ENCODE data around the gene CRTC2.

The CRTC2 gene

DNA sequence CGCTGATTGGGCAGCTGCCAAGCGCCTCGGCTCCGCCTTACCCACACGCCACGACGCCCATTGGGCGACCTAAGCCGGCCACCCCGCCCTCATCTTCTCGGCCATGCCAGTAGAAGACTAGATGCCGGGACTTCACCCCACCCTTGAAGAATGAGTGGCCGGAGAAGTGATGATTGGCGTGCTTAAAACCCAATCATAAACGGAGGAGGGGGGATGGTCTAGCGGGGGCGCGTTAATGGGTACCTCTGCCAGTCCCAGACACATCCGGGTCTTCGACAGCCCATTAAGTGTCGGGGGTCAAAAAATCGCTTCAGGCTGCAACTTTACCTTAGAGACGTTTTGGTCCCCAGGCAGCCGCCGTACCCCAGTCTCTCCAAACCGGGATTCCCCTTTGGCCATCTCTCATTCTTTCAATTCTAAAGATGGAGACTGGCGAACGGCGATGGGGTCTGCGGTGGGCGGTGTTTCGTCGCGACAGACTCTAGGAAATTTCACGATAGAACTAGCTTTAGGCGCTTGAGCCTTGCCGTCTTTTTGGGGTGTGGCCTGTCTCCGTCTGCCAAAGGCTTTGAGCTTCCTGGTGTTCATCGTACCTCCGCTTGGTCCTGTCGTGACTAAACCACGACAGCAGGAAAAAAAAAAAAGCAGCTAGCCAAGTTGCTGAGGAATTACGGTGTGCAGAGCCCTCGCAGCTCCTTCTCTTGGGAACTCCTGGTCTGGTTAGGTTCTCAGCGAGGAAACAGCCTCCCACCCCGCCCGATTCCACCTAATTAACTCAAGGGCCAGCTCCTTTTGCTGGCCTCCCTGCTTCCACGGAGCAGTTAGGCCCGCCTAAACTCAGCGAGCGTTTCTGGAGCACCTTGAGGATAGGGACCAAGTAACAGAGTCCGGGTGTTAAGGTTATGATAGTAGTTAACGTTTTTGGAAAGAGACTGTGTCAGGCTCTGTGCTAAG, 35.2 kb downstream of the CRTC2 start, which contains the start of gene GATAD2B:
Gene GATAD2B (minus strand): TSS at position 1 of the 954 bp plus-strand sequence. CDS start 94,625 bp downstream, outside the sequence.
- no peaks in the 10 kb centered on the region for H3K27me3 ChIP-seq (replicated peaks)
- peak within 1 kb of the TSS; percentile 87 for H3K4me3 ChIP-seq (ENCODE audit: low read depth, low read length)
- TF ChIP-seq, protein P1, sequence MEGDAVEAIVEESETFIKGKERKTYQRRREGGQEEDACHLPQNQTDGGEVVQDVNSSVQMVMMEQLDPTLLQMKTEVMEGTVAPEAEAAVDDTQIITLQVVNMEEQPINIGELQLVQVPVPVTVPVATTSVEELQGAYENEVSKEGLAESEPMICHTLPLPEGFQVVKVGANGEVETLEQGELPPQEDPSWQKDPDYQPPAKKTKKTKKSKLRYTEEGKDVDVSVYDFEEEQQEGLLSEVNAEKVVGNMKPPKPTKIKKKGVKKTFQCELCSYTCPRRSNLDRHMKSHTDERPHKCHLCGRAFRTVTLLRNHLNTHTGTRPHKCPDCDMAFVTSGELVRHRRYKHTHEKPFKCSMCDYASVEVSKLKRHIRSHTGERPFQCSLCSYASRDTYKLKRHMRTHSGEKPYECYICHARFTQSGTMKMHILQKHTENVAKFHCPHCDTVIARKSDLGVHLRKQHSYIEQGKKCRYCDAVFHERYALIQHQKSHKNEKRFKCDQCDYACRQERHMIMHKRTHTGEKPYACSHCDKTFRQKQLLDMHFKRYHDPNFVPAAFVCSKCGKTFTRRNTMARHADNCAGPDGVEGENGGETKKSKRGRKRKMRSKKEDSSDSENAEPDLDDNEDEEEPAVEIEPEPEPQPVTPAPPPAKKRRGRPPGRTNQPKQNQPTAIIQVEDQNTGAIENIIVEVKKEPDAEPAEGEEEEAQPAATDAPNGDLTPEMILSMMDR (IDR thresholded peaks at IDR 0.05; ENCODE audit: low read depth, low read length, missing control alignments) = no peak
- H3K36me3 ChIP-seq (replicated peaks) = no peaks in the 10 kb centered on the region
- in situ Hi-C loops (cut with HindIII; ENCODE audit: low pct_ligation_motif_present, low sequenced_read_pairs) = no loop called here
- peak; percentile 100 for DNase-seq
- H3K27ac ChIP-seq = peak within 1 kb of the TSS; percentile 52

DNA sequence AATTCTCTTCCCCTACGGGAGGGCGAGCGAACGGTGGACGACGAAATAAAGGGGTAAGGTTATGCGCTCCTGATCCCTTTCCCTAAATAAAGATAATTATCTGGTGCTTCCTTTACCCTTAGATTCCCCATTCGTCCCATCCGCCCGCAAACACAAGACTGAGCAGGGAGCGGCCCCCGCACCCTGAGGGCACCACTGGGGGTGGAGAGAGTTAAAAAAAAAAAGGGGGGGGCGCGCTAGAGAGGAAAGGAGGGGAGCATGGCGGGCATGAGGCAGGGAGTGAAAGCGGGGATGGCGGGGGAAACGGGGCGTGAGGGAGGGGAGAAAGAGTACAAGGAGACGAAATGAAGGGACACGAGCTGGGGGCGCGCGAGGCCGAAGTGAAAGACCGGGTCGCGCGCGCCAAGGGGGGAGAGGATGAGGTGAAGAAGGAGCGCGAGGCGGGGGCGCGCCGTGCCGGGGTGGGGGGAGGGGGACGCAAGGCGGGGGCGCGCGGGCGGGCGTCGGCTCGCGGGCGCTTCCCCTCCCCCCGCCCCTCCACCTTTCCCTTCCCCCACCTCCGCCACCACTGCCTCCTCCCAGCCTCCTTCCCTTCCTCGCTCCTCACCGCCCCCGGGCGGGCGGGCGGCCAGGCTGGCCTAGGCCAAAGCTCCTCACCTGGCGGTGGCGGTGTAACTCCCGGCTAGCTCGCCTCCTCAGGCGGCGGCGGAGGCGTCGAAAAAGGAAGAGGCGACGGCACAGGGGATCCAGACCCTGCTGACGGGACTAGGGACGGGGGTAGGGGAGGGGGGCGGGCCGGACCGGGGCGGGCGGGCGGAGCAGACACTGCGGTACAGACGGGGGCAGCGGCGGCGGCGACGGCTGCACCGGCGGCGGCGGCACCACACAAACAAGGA, 36.1 kb downstream of the CRTC2 start:
- peak overlapping the region; percentile 87 for H3K4me3 ChIP-seq (ENCODE audit: low read depth, low read length)
- H3K36me3 ChIP-seq (replicated peaks) = no peaks in the 10 kb centered on the region
- TF ChIP-seq, protein P1 (IDR thresholded peaks at IDR 0.05; ENCODE audit: low read depth, low read length, missing control alignments) = peak; percentile 41
- in situ Hi-C loops (cut with HindIII; ENCODE audit: low pct_ligation_motif_present, low sequenced_read_pairs) = no loop called here
- peak overlapping the region; percentile 44 for H3K27ac ChIP-seq
- H3K27me3 ChIP-seq (replicated peaks) = no peaks in the 10 kb centered on the region
- DNase-seq = no peak

DNA sequence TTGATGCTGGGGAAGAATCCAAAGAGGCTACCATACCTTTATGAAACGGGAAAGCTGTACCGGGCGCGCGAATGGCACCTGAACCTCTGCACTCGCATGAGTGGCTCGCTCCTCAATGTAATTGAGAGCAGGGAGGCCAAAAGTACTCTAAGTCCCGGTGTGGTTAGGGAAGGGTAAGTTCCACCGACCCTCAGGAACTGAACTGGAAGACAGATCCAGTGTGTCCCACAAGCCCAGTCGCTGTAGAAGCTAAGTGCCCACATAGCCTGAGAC, 36.7 kb downstream of the CRTC2 start:
- Histone ChIP-seq H3K27me3 (replicated peaks) (no peaks in the 10 kb centered on the region), H3K27ac (no peak overlapping the region), H3K4me3 (ENCODE audit: low read depth, low read length) (peak overlapping the region; percentile 87), H3K36me3 (replicated peaks) (no peaks in the 10 kb centered on the region)
- TF ChIP-seq, protein P1 (IDR thresholded peaks at IDR 0.05; ENCODE audit: low read depth, low read length, missing control alignments) = no peak
- in situ Hi-C loops (cut with HindIII; ENCODE audit: low pct_ligation_motif_present, low sequenced_read_pairs) = no loop called here
- DNase-seq = no peak

DNA sequence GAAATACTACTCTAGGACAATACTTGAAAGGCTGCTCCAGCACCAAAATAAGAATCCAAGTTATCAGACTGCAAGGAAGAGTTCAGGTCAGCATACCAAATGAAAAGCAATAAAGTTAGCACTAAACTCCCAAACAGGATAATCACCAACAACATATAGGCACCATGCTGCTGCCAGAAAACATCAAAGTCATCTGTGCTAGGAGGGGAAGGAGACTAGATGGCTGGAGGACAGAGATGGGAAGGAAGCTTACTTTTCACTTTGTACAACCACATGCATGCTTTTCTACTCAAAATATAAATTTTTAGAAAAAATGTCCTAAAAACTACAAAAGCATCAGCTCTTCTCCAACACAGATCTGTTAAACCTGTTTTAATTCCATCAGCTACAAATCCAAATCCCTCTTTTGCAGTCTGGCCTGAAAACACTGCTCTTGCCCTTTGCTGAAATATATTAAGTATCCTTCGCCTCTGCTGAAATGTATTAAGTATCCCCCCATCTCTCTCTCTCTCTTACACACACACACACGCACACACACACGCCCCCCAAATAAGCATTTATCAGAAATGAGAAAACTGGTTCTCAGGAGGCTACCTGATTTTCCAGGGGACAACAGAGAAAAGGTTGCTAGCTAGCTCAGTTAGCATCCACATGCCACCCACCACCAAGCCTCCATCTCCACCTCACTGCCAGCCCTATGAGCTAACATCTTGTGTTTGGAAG, 37.2 kb downstream of the CRTC2 start:
- in situ Hi-C loops (cut with HindIII; ENCODE audit: low pct_ligation_motif_present, low sequenced_read_pairs) = no loop called here
- no peak for DNase-seq
- no peak overlapping the region for H3K27ac ChIP-seq
- no peaks in the 10 kb centered on the region for H3K27me3 ChIP-seq (replicated peaks)
- H3K36me3 ChIP-seq (replicated peaks) = no peaks in the 10 kb centered on the region
- TF ChIP-seq, protein P1 (IDR thresholded peaks at IDR 0.05; ENCODE audit: low read depth, low read length, missing control alignments) = no peak
- peak overlapping the region; percentile 87 for H3K4me3 ChIP-seq (ENCODE audit: low read depth, low read length)
